Measurements from ENCODE around the gene KLHL18. TPM values are rescaled to one million over a fixed set of nuclear protein-coding genes. Genes with fewer than 3 reads are reported as not detected.

Gene KLHL18
- total RNA-seq, 1 experiment from 2014 or later, result 28.6 TPM

DNA sequence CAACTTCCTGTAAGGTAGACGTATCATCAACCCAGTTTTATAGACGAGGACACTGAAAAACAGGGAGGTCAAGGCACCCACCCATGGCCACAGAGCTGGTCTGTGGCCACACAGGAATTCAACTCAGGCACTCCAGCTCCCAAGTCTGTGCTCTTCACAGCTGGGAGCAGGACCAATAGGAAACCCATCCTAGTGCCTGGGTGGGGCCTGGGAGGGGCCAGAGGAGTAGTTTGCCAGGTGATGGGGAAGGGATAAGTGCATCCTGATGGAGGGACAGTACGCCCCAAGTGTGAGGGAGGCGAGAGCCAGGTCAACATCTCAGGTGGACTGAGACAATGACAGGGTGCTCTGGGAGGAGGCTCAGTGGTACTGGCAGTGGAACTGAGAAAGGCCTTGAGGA is 22.1 kb upstream of the KLHL18 start:
- no peak for ATAC-seq
- intact Hi-C loops (cut with micrococcal nuclease), result no loop called here
- CTCF ChIA-PET, result no interaction called here

DNA sequence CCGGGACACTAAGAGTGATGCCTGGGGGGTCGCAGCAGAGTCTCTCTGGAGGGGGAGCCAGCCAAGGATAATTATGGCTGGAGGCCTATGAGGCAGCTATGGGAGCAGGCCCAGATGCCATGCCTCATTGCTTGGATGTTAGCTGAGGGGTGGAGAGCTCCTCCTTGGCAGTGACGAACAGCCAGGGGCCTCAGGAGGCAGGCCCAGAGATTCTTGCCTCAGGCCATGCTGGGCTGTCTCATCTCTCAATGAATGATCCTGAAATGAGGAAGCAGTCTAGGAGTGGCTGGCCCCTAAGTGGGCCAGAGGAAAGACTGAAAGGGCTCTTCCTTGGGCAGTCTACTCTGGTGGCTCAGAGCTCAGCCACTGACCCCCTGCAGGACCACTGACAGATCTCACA is 21.4 kb upstream of the KLHL18 start:
- Histone ChIP-seq H3K79me2 (ENCODE audit: low read length) (no peaks in the 10 kb centered on the region), H3F3A (ENCODE audit: low read length, unreplicated experiment) (no peaks in the 10 kb centered on the region), H3K9ac (ENCODE audit: low read length) (no peak overlapping the region), H3K27me3 (ENCODE audit: low read length) (no peaks in the 10 kb centered on the region), H3K4me2 (ENCODE audit: low read length) (no peak overlapping the region), H3K9me3 (ENCODE audit: low read length) (no peaks in the 10 kb centered on the region), H3K4me3 (ENCODE audit: low read length) (no peak overlapping the region), H4K20me1 (ENCODE audit: low read length) (no peaks in the 10 kb centered on the region), H3K4me1 (ENCODE audit: insufficient read depth, low read length) (peaks cover 2% of the 10 kb centered on the region; the same call in 1 of the 2 replicates), H3K27ac (ENCODE audit: low read length) (no peak overlapping the region), H3K9me2 (replicated peaks; ENCODE audit: low read length) (no peaks in the 10 kb centered on the region), H2AFZ (ENCODE audit: low read length) (no peak overlapping the region), H3K36me3 (ENCODE audit: low read depth, low read length) (no peaks in the 10 kb centered on the region)
- intact Hi-C loops (cut with micrococcal nuclease), result no loop called here
- ChIA-PET CTCF (no interaction called here), POLR2A (ENCODE audit: unreplicated experiment) (no interaction called here)
- BruUV-seq (replicated peaks), result no TSS peak
- TF ChIP-seq EZH2 (IDR thresholded peaks at IDR 0.05; ENCODE audit: low read length, unreplicated experiment) (no peak), EZH2phosphoT487 (IDR thresholded peaks at IDR 0.05; ENCODE audit: borderline replicate concordance, low read length) (no peak)
- TF ChIP-seq, protein P1, sequence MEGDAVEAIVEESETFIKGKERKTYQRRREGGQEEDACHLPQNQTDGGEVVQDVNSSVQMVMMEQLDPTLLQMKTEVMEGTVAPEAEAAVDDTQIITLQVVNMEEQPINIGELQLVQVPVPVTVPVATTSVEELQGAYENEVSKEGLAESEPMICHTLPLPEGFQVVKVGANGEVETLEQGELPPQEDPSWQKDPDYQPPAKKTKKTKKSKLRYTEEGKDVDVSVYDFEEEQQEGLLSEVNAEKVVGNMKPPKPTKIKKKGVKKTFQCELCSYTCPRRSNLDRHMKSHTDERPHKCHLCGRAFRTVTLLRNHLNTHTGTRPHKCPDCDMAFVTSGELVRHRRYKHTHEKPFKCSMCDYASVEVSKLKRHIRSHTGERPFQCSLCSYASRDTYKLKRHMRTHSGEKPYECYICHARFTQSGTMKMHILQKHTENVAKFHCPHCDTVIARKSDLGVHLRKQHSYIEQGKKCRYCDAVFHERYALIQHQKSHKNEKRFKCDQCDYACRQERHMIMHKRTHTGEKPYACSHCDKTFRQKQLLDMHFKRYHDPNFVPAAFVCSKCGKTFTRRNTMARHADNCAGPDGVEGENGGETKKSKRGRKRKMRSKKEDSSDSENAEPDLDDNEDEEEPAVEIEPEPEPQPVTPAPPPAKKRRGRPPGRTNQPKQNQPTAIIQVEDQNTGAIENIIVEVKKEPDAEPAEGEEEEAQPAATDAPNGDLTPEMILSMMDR (conservative IDR thresholded peaks at IDR 0.05; ENCODE audit: low read depth, low read length), result no peak
- peak; percentile 43 for DNase-seq
- ATAC-seq, result peak; percentile 27; the same call in 1 of the 2 replicates

More for the DNA sequence above, 22.1 kb upstream of the KLHL18 start:
- POLR2A ChIA-PET (ENCODE audit: unreplicated experiment), result no interaction called here
- H3K27ac ChIP-seq (ENCODE audit: low read length), result no peak overlapping the region
- no peaks in the 10 kb centered on the region for H3K27me3 ChIP-seq (ENCODE audit: low read length)
- H3K79me2 ChIP-seq (ENCODE audit: low read length), result no peaks in the 10 kb centered on the region
- H2AFZ ChIP-seq (ENCODE audit: low read length), result no peak overlapping the region
- H3K9ac ChIP-seq (ENCODE audit: low read length), result no peak overlapping the region
- no peaks in the 10 kb centered on the region for H4K20me1 ChIP-seq (ENCODE audit: low read length)
- H3K4me3 ChIP-seq (ENCODE audit: low read length), result no peak overlapping the region
- H3K36me3 ChIP-seq (ENCODE audit: low read depth, low read length), result no peaks in the 10 kb centered on the region
- H3K9me2 ChIP-seq (replicated peaks; ENCODE audit: low read length), result no peaks in the 10 kb centered on the region
- H3K4me2 ChIP-seq (ENCODE audit: low read length), result no peak overlapping the region
- H3K9me3 ChIP-seq (ENCODE audit: low read length), result no peaks in the 10 kb centered on the region
- no peaks in the 10 kb centered on the region for H3K4me1 ChIP-seq (ENCODE audit: insufficient read depth, low read length)
- no peaks in the 10 kb centered on the region for H3F3A ChIP-seq (ENCODE audit: low read length, unreplicated experiment)
- BruUV-seq (replicated peaks), result no TSS peak
- no peak for DNase-seq
- TF ChIP-seq EZH2phosphoT487 (IDR thresholded peaks at IDR 0.05; ENCODE audit: borderline replicate concordance, low read length), result no peak
- TF ChIP-seq, protein P1 (conservative IDR thresholded peaks at IDR 0.05; ENCODE audit: low read depth, low read length), result no peak
- TF ChIP-seq EZH2 (IDR thresholded peaks at IDR 0.05; ENCODE audit: low read length, unreplicated experiment), result no peak

DNA sequence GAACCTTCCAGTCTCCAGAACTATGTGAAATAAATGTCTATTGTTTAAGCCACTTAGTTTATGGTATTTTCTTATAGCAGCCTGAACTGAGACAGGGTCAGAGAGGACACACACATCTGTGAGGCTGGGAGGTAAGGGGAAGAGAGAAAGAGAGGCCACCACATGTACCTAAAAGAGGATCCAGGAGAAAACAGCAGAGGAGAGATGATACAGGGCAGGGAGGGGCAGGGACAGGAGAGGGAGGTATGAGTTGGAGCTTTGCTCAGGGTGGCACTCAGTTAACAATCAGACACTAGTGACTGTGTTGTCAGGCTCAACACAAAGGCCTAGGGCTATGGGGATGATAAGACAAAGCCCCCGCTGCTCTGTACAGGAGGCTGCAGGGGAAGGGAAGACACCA is 17.7 kb upstream of the KLHL18 start:
- ATAC-seq, result no peak
- no peak for DNase-seq
- Histone ChIP-seq H3K79me2 (ENCODE audit: low read length) (no peaks in the 10 kb centered on the region), H3K27me3 (ENCODE audit: low read length) (no peaks in the 10 kb centered on the region), H3K4me3 (ENCODE audit: low read length) (no peak overlapping the region), H3K4me1 (ENCODE audit: insufficient read depth, low read length) (peaks cover 10% of the 10 kb centered on the region; the same call in 1 of the 2 replicates), H3K9ac (ENCODE audit: low read length) (no peak overlapping the region), H3K4me2 (ENCODE audit: low read length) (no peak overlapping the region), H3K9me3 (ENCODE audit: low read length) (no peaks in the 10 kb centered on the region), H4K20me1 (ENCODE audit: low read length) (no peaks in the 10 kb centered on the region), H3K9me2 (replicated peaks; ENCODE audit: low read length) (no peaks in the 10 kb centered on the region), H3F3A (ENCODE audit: low read length, unreplicated experiment) (no peaks in the 10 kb centered on the region), H3K27ac (ENCODE audit: low read length) (no peak overlapping the region), H3K36me3 (ENCODE audit: low read depth, low read length) (no peaks in the 10 kb centered on the region), H2AFZ (ENCODE audit: low read length) (no peak overlapping the region)
- intact Hi-C loops (cut with micrococcal nuclease), result no loop called here
- TF ChIP-seq, protein P1 (conservative IDR thresholded peaks at IDR 0.05; ENCODE audit: low read depth, low read length), result no peak
- no peak for TF ChIP-seq EZH2phosphoT487 (IDR thresholded peaks at IDR 0.05; ENCODE audit: borderline replicate concordance, low read length)
- TF ChIP-seq EZH2 (IDR thresholded peaks at IDR 0.05; ENCODE audit: low read length, unreplicated experiment), result no peak
- no TSS peak for BruUV-seq (replicated peaks)
- ChIA-PET CTCF (no interaction called here), POLR2A (ENCODE audit: unreplicated experiment) (no interaction called here)

All from PC-3 (cell line).